Measurements from ENCODE around the gene DUOX1.

Gene DUOX1

DNA sequence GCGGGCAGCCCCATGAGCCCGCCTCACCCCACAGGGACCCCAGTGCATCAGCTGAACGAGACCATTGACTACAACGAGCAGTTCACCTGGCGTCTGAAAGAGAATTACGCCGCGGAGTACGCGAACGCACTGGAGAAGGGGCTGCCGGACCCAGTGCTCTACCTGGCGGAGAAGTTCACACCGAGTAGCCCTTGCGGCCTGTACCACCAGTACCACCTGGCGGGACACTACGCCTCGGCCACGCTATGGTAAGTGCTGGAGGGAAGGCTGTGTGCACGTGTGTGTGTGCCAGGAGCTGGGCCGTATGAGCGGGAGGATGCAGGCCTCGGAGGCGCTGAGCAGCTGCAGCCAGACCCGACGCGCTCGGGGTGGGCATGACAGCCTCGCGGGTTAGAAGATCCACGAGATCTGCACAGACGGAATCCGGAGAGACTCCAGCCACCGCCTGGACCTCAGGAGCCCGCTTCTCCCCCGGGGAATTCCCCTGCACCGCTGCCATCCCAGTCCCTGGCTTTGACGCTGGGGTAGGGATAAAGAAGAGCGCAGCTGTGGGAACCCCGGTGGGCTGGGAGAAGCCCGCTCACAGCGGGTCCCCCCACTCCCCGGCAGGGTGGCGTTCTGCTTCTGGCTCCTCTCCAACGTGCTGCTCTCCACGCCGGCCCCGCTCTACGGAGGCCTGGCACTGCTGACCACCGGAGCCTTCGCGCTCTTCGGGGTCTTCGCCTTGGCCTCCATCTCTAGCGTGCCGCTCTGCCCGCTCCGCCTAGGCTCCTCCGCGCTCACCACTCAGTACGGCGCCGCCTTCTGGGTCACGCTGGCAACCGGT lies 13.1 kb upstream of the DUOX1 start:
- ATAC-seq (ENCODE audit: insufficient read depth, low read depth): no peak
- no peaks in the 10 kb centered on the region for H3K9me3 ChIP-seq (ENCODE audit: insufficient read depth, low read length, severe bottlenecking)
- no peak for TF ChIP-seq EZH2 (IDR thresholded peaks at IDR 0.05; ENCODE audit: borderline replicate concordance, low read depth, low read length, severe bottlenecking)
- TF ChIP-seq, protein P1, sequence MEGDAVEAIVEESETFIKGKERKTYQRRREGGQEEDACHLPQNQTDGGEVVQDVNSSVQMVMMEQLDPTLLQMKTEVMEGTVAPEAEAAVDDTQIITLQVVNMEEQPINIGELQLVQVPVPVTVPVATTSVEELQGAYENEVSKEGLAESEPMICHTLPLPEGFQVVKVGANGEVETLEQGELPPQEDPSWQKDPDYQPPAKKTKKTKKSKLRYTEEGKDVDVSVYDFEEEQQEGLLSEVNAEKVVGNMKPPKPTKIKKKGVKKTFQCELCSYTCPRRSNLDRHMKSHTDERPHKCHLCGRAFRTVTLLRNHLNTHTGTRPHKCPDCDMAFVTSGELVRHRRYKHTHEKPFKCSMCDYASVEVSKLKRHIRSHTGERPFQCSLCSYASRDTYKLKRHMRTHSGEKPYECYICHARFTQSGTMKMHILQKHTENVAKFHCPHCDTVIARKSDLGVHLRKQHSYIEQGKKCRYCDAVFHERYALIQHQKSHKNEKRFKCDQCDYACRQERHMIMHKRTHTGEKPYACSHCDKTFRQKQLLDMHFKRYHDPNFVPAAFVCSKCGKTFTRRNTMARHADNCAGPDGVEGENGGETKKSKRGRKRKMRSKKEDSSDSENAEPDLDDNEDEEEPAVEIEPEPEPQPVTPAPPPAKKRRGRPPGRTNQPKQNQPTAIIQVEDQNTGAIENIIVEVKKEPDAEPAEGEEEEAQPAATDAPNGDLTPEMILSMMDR (IDR thresholded peaks at IDR 0.05; ENCODE audit: borderline replicate concordance, extremely low read depth, low read length, poor library complexity, severe bottlenecking): no peak
- H3K4me2 ChIP-seq (ENCODE audit: insufficient read depth, low read length): no peak overlapping the region
- no peaks in the 10 kb centered on the region for H4K20me1 ChIP-seq (ENCODE audit: insufficient read depth, low read length)
- no peaks in the 10 kb centered on the region for H3K79me2 ChIP-seq (ENCODE audit: insufficient read depth, low read length)
- no peaks in the 10 kb centered on the region for H3K27me3 ChIP-seq (ENCODE audit: insufficient read depth, low read length, poor library complexity)
- no peaks in the 10 kb centered on the region for H3K36me3 ChIP-seq (ENCODE audit: insufficient read depth, low read length)
- no peak overlapping the region for H3K9ac ChIP-seq (ENCODE audit: low read depth, low read length)
- H3K27ac ChIP-seq (ENCODE audit: low read length): no peak overlapping the region
- DNase-seq: no peak
- peaks cover 3% of the 10 kb centered on the region; the same call in 1 of the 2 replicates for H3K4me1 ChIP-seq (ENCODE audit: insufficient read depth, low read length)
- H2AFZ ChIP-seq (ENCODE audit: low read depth, low read length): no peak overlapping the region
- H3K4me3 ChIP-seq (ENCODE audit: low read depth in 1 of 2, low read length in 2 of 2): no peak overlapping the region

GRCh38 chr15:45117308-45118130 lies 12.3 kb upstream of the DUOX1 start:
- TF ChIP-seq, protein P1 (IDR thresholded peaks at IDR 0.05; ENCODE audit: borderline replicate concordance, extremely low read depth, low read length, poor library complexity, severe bottlenecking): no peak
- no peak for TF ChIP-seq EZH2 (IDR thresholded peaks at IDR 0.05; ENCODE audit: borderline replicate concordance, low read depth, low read length, severe bottlenecking)
- H3K79me2 ChIP-seq (ENCODE audit: insufficient read depth, low read length): no peaks in the 10 kb centered on the region
- H3K4me1 ChIP-seq (ENCODE audit: insufficient read depth, low read length): peaks cover 3% of the 10 kb centered on the region; the same call in 1 of the 2 replicates
- H3K9me3 ChIP-seq (ENCODE audit: insufficient read depth, low read length, severe bottlenecking): no peaks in the 10 kb centered on the region
- H3K27ac ChIP-seq (ENCODE audit: low read length): no peak overlapping the region
- no peaks in the 10 kb centered on the region for H3K27me3 ChIP-seq (ENCODE audit: insufficient read depth, low read length, poor library complexity)
- peak overlapping the region; percentile 33; the same call in 1 of the 2 replicates for H2AFZ ChIP-seq (ENCODE audit: low read depth, low read length)
- DNase-seq (no peak), ATAC-seq (ENCODE audit: insufficient read depth, low read depth) (peak; percentile 4; the same call in 1 of the 3 replicates)
- H3K4me2 ChIP-seq (ENCODE audit: insufficient read depth, low read length): no peak overlapping the region
- no peaks in the 10 kb centered on the region for H3K36me3 ChIP-seq (ENCODE audit: insufficient read depth, low read length)
- H3K9ac ChIP-seq (ENCODE audit: low read depth, low read length): no peak overlapping the region
- H4K20me1 ChIP-seq (ENCODE audit: insufficient read depth, low read length): no peaks in the 10 kb centered on the region
- no peak overlapping the region for H3K4me3 ChIP-seq (ENCODE audit: low read depth in 1 of 2, low read length in 2 of 2)

DNA sequence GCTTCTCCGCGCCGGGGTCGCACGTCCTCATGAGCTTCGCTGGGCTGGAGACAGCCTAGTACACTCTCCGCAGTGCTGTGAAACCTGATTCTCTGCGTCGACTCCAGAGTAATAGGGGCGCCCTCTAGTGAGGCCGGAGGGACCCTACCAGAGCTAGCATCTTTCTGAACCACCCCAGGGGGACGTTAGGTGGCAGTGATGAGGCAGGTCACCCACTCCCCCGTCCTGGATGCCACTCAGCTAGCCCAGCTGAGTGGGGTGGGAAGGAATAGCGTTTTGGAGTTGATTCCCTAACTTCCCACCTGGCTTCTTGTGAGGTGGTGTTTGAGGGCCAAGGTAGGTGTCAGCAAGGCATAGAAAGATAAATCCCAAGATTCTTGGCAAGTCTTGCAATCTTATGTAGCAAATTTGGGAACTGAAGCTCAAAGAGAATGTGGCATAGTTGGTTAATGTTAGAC lies 11.6 kb upstream of the DUOX1 start:
- TF ChIP-seq EZH2 (IDR thresholded peaks at IDR 0.05; ENCODE audit: borderline replicate concordance, low read depth, low read length, severe bottlenecking): no peak
- TF ChIP-seq, protein P1 (IDR thresholded peaks at IDR 0.05; ENCODE audit: borderline replicate concordance, extremely low read depth, low read length, poor library complexity, severe bottlenecking): peak; percentile 99

More for the DNA sequence above, 11.6 kb upstream of the DUOX1 start:
- H3K9ac ChIP-seq (ENCODE audit: low read depth, low read length): no peak overlapping the region
- no peaks in the 10 kb centered on the region for H3K27me3 ChIP-seq (ENCODE audit: insufficient read depth, low read length, poor library complexity)
- no peak overlapping the region for H3K27ac ChIP-seq (ENCODE audit: low read length)
- H3K36me3 ChIP-seq (ENCODE audit: insufficient read depth, low read length): no peaks in the 10 kb centered on the region
- no peaks in the 10 kb centered on the region for H3K9me3 ChIP-seq (ENCODE audit: insufficient read depth, low read length, severe bottlenecking)
- peak; percentile 83 for DNase-seq
- peak; percentile 99 for ATAC-seq (ENCODE audit: insufficient read depth, low read depth)
- no peak overlapping the region for H2AFZ ChIP-seq (ENCODE audit: low read depth, low read length)
- peaks cover 3% of the 10 kb centered on the region; the same call in 1 of the 2 replicates for H3K4me1 ChIP-seq (ENCODE audit: insufficient read depth, low read length)
- no peaks in the 10 kb centered on the region for H4K20me1 ChIP-seq (ENCODE audit: insufficient read depth, low read length)
- H3K4me3 ChIP-seq (ENCODE audit: low read depth in 1 of 2, low read length in 2 of 2): no peak overlapping the region
- no peaks in the 10 kb centered on the region for H3K79me2 ChIP-seq (ENCODE audit: insufficient read depth, low read length)
- no peak overlapping the region for H3K4me2 ChIP-seq (ENCODE audit: insufficient read depth, low read length)
